ENCODE measurements around the gene ZNF429. TPM values are rescaled to one million over a fixed set of nuclear protein-coding genes. Genes with fewer than 3 reads are reported as not detected.

Gene ZNF429
- total RNA-seq, 2 donors from 2014 or later = 9.1 to 10.3 TPM

DNA sequence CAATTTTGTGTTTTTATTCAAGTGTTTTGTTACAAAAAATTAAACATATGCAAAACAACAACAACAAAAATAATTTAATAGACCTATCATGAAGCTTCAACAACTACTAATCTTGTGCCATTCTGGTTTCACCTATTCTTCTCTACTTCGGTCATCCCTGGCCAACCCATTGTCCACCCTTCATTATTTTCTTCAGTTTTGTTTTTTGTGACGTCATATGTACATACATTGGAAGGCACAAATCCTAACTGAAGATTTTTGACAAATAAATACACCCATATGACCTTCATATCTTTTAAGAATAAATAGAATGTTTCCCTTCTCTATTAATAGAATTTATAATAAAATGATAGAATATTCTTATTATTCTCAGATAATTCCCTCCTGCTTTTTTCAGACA is 69.2 kb downstream of the ZNF429 start:
- peaks cover 7 to 33% of the 10 kb centered on the region in 2 donors for H3K9me3 Mint-ChIP-seq
- no peak for ATAC-seq
- H3K27ac Mint-ChIP-seq = no peak overlapping the region
- H3K36me3 Mint-ChIP-seq = peaks cover 0 to 43% of the 10 kb centered on the region in 2 donors
- DNase-seq (ENCODE audit: low spot score in 2 of 2) = no peak

GRCh38 chr19:21576481-21576880 is 71.1 kb downstream of the ZNF429 start:
- Mint-ChIP-seq H3K36me3 (peaks cover 0 to 37% of the 10 kb centered on the region in 2 donors), H3K9me3 (peaks cover 7 to 26% of the 10 kb centered on the region in 2 donors), H3K27ac (no peak overlapping the region)
- ATAC-seq = no peak
- DNase-seq (ENCODE audit: low spot score in 2 of 2) = no peak

DNA sequence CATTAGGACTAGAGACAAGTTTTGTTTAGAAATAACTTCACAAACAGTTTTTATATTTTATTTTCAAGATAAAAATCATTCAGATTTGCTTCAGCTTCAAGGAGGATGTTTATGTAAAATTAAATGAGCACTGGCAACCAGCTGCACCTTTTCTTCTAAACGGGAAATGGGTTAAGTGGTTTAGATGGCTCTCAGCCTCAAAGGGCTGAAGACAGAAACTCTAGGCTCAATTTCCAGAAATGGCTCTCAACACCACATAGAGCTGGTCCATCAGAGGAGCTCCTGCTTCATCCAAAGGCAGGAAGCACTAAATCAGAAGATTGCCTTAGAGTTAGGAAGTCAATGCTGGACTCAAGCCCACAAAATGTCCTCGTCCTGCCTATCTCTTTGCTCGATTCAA is 74.7 kb downstream of the ZNF429 start:
- DNase-seq (ENCODE audit: low spot score in 2 of 2) = no peak
- H3K9me3 Mint-ChIP-seq = peaks cover 8 to 20% of the 10 kb centered on the region in 2 donors
- H3K27ac Mint-ChIP-seq = peak overlapping the region in 1 of 2 donors; percentile 51

GRCh38 chr19:21580818-21581217 is 75.4 kb downstream of the ZNF429 start:
- Mint-ChIP-seq H3K27ac (peak overlapping the region in 1 of 2 donors; percentile 51), H3K36me3 (peaks cover 0 to 32% of the 10 kb centered on the region in 2 donors), H3K9me3 (peaks cover 8 to 20% of the 10 kb centered on the region in 2 donors)
- ATAC-seq = no peak
- no peak for DNase-seq (ENCODE audit: low spot score in 2 of 2)

More for the DNA sequence above, 74.7 kb downstream of the ZNF429 start:
- peaks cover 0 to 29% of the 10 kb centered on the region in 2 donors for H3K36me3 Mint-ChIP-seq
- ATAC-seq = no peak

GRCh38 chr19:21581646-21582240 is 76.3 kb downstream of the ZNF429 start:
- DNase-seq (ENCODE audit: low spot score in 2 of 2) = no peak
- H3K27ac Mint-ChIP-seq = no peak overlapping the region
- peaks cover 0 to 23% of the 10 kb centered on the region in 2 donors for H3K36me3 Mint-ChIP-seq
- no peak for ATAC-seq
- peaks cover 5 to 11% of the 10 kb centered on the region in 2 donors for H3K9me3 Mint-ChIP-seq

DNA sequence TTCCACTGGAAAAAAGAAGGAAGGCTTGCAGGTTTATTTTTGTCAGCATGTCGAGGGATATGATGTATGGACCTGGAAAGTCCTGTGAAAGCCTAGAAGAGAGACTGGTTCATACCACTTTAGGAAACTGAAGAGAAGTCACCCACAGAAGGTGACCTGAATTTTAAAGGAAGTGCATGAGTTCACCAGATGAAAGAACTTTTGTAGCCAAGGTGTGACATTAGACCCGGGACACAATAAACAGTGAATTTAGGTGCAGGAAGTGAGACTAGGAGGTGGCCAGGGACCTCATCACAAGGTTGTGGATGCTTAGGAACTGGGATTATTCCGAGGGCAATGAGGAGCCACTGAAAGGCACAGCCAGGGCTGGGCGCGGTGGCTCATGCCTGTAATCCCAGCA is 79.1 kb downstream of the ZNF429 start:
- Mint-ChIP-seq H3K9me3 (peaks cover 5 to 10% of the 10 kb centered on the region in 2 donors), H3K27ac (no peak overlapping the region), H3K36me3 (peaks cover 0 to 16% of the 10 kb centered on the region in 2 donors)
- ATAC-seq (no peak), DNase-seq (ENCODE audit: low spot score in 2 of 2) (no peak)

DNA sequence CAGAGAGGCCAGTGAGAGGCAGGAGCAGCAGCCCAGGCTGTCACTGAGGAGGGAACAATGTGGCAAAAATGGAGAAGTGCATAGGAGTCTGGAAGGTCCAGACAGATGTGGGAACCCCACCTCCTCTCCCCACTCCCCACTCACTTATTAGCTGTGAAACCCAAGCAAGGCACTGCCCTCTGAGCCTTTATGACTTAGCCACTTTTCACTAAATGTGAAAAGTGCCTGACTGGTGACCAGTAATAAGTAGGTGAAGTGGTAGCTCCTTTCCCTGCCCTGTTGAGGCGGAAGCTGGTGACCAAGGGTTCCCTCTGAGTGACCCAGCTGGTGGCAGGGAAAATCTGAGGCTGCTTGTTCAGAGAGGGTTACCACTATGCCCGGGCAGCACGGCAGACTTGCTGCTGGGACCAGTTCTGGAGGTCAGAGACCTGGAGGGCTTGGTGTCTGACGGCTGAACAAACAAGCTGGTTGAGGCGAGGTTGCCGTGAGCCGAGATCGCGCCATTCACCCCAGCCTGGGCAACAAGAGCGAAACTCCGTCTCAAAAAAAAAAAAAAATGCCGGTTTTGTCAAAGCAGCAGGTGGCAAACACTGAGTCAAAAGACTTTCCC is 80.0 kb downstream of the ZNF429 start:
- peaks cover 0 to 16% of the 10 kb centered on the region in 2 donors for H3K36me3 Mint-ChIP-seq

GRCh38 chr19:21586311-21587116 is 81.1 kb downstream of the ZNF429 start:
- DNase-seq (ENCODE audit: low spot score in 2 of 2) = no peak
- ATAC-seq = peak; percentile 64 to 73
- Mint-ChIP-seq H3K36me3 (peaks cover 0 to 14% of the 10 kb centered on the region in 2 donors), H3K9me3 (peaks cover 5 to 9% of the 10 kb centered on the region in 2 donors), H3K27ac (peak overlapping the region in 1 of 2 donors; percentile 64)

More for the DNA sequence above, 80.0 kb downstream of the ZNF429 start:
- ATAC-seq (no peak), DNase-seq (ENCODE audit: low spot score in 2 of 2) (no peak)
- Mint-ChIP-seq H3K27ac (no peak overlapping the region), H3K9me3 (peaks cover 5 to 10% of the 10 kb centered on the region in 2 donors)

DNA sequence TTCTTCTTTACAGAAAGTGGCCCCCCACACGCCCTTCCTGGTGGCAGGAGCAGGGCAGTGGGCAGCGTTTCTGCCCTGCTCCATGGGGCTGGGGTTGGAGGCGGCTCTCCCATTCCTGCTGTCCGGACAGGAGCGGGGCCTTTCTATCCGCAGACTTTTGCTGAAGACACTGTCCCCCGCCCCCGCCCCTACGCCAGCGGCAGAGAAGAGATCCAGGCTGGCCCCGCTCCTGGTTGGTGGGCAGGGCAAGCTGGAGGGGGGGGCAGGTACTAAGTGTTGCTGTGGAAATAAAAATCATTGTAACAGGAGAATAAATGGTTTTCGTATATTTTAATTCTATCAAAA is 81.7 kb downstream of the ZNF429 start:
- ATAC-seq (no peak), DNase-seq (ENCODE audit: low spot score in 2 of 2) (no peak)
- peaks cover 0 to 4% of the 10 kb centered on the region in 2 donors for H3K9me3 Mint-ChIP-seq
- H3K27ac Mint-ChIP-seq = peak overlapping the region in 1 of 2 donors; percentile 64
- H3K36me3 Mint-ChIP-seq = peaks cover 0 to 8% of the 10 kb centered on the region in 2 donors

GRCh38 chr19:21587549-21587948 is 82.1 kb downstream of the ZNF429 start:
- Mint-ChIP-seq H3K9me3 (peaks cover 0 to 4% of the 10 kb centered on the region in 2 donors), H3K36me3 (peaks cover 0 to 8% of the 10 kb centered on the region in 2 donors)
- no peak for ATAC-seq

GRCh38 chr19:21588065-21588601 is 82.7 kb downstream of the ZNF429 start:
- Mint-ChIP-seq H3K9me3 (peaks cover 0 to 4% of the 10 kb centered on the region in 2 donors), H3K27ac (no peak overlapping the region), H3K36me3 (peaks cover 0 to 8% of the 10 kb centered on the region in 2 donors)
- no peak for ATAC-seq
- DNase-seq (ENCODE audit: low spot score in 2 of 2) = no peak

More at GRCh38 chr19:21587549-21587948, 82.1 kb downstream of the ZNF429 start:
- H3K27ac Mint-ChIP-seq = no peak overlapping the region
- no peak for DNase-seq (ENCODE audit: low spot score in 2 of 2)

- no peaks in the 10 kb centered on the region for H3K36me3 Mint-ChIP-seq
- ATAC-seq (no peak), DNase-seq (ENCODE audit: low spot score in 2 of 2) (no peak)
- peaks cover 0 to 4% of the 10 kb centered on the region in 2 donors for H3K9me3 Mint-ChIP-seq
- no peak overlapping the region for H3K27ac Mint-ChIP-seq
Measured at GRCh38 chr19:21590867-21591266, 85.5 kb downstream of the ZNF429 start.

GRCh38 chr19:21593008-21593481 is 87.6 kb downstream of the ZNF429 start:
- no peak for DNase-seq (ENCODE audit: low spot score in 2 of 2)
- H3K9me3 Mint-ChIP-seq = peaks cover 0 to 8% of the 10 kb centered on the region in 2 donors
- no peak overlapping the region for H3K27ac Mint-ChIP-seq
- ATAC-seq = no peak
- H3K36me3 Mint-ChIP-seq = no peaks in the 10 kb centered on the region

GRCh38 chr19:21593502-21593901 is 88.1 kb downstream of the ZNF429 start:
- DNase-seq (ENCODE audit: low spot score in 2 of 2) (no peak), ATAC-seq (no peak)
- Mint-ChIP-seq H3K9me3 (peaks cover 0 to 8% of the 10 kb centered on the region in 2 donors), H3K36me3 (no peaks in the 10 kb centered on the region), H3K27ac (no peak overlapping the region)

GRCh38 chr19:21593934-21594820 is 88.8 kb downstream of the ZNF429 start:
- Mint-ChIP-seq H3K9me3 (peaks cover 0 to 8% of the 10 kb centered on the region in 2 donors), H3K27ac (peak overlapping the region in 1 of 2 donors; percentile 11), H3K36me3 (no peaks in the 10 kb centered on the region)
- ATAC-seq (no peak), DNase-seq (ENCODE audit: low spot score in 2 of 2) (no peak)

DNA sequence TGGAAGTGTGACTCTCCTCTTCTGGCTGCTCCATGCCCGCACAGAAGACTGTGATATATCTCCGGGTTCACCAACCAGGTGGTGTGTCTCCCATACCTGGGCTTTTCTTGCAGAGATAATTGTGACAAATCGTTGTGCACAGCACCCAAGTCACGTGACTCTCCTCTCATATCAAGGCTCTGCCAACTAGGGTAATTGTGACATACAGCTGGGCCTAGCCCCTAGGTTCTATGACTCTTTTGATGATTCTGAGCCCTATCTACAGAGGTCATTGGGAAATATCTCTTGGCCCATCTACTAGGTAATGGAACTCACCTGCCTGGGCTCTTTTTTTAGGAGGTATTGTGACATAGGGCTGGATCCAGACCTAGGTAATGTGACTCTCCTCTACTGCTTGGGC is 89.8 kb downstream of the ZNF429 start:
- ATAC-seq = no peak
- no peak for DNase-seq (ENCODE audit: low spot score in 2 of 2)
- Mint-ChIP-seq H3K27ac (no peak overlapping the region), H3K9me3 (peaks cover 0 to 8% of the 10 kb centered on the region in 2 donors), H3K36me3 (no peaks in the 10 kb centered on the region)

All from activated naive CD4-positive, alpha-beta T cell treated with anti-CD3 and anti-CD28 coated beads, Interleukin-2, amount 50 U/mL, for 72 hours (primary cell).